ENCODE data around the gene RPS6KA4.

RPS6KA4 gene

GRCh38 chr11:64348383-64349024 lies 10.5 kb upstream of the RPS6KA4 start:
- Histone ChIP-seq H3K36me3 (ENCODE audit: control insufficient read depth, insufficient read depth, low read length) (peaks cover 41% of the 10 kb centered on the region), H3K4me3 (ENCODE audit: insufficient read depth, low read depth, low read length, poor library complexity, severe bottlenecking) (no peak overlapping the region), H3K27ac (ENCODE audit: insufficient read depth, low read length, poor library complexity, severe bottlenecking) (no peak overlapping the region), H3K9me3 (ENCODE audit: control insufficient read depth, low read length) (no peaks in the 10 kb centered on the region), H3K4me1 (ENCODE audit: control insufficient read depth, insufficient read depth, low read length, poor library complexity, severe bottlenecking) (no peaks in the 10 kb centered on the region), H3K27me3 (replicated peaks; ENCODE audit: control insufficient read depth, insufficient read depth, low read length, poor library complexity, severe bottlenecking) (no peaks in the 10 kb centered on the region)
- no peak for DNase-seq

GRCh38 chr11:64349025-64349387 lies 10.0 kb upstream of the RPS6KA4 start:
- Histone ChIP-seq H3K4me1 (ENCODE audit: control insufficient read depth, insufficient read depth, low read length, poor library complexity, severe bottlenecking) (no peaks in the 10 kb centered on the region), H3K9me3 (ENCODE audit: control insufficient read depth, low read length) (no peaks in the 10 kb centered on the region), H3K27me3 (replicated peaks; ENCODE audit: control insufficient read depth, insufficient read depth, low read length, poor library complexity, severe bottlenecking) (no peaks in the 10 kb centered on the region), H3K36me3 (ENCODE audit: control insufficient read depth, insufficient read depth, low read length) (peaks cover 40% of the 10 kb centered on the region), H3K4me3 (ENCODE audit: insufficient read depth, low read depth, low read length, poor library complexity, severe bottlenecking) (no peak overlapping the region), H3K27ac (ENCODE audit: insufficient read depth, low read length, poor library complexity, severe bottlenecking) (no peak overlapping the region)
- no peak for DNase-seq

- no peak for DNase-seq
- peaks cover 38% of the 10 kb centered on the region for H3K36me3 ChIP-seq (ENCODE audit: control insufficient read depth, insufficient read depth, low read length)
- no peak overlapping the region for H3K4me3 ChIP-seq (ENCODE audit: insufficient read depth, low read depth, low read length, poor library complexity, severe bottlenecking)
- no peaks in the 10 kb centered on the region for H3K4me1 ChIP-seq (ENCODE audit: control insufficient read depth, insufficient read depth, low read length, poor library complexity, severe bottlenecking)
- no peaks in the 10 kb centered on the region for H3K9me3 ChIP-seq (ENCODE audit: control insufficient read depth, low read length)
- no peak overlapping the region for H3K27ac ChIP-seq (ENCODE audit: insufficient read depth, low read length, poor library complexity, severe bottlenecking)
- no peaks in the 10 kb centered on the region for H3K27me3 ChIP-seq (replicated peaks; ENCODE audit: control insufficient read depth, insufficient read depth, low read length, poor library complexity, severe bottlenecking)
These were observed 9.6 kb upstream of the RPS6KA4 start for GRCh38 chr11:64349404-64349803.

GRCh38 chr11:64351136-64351631 lies 7.8 kb upstream of the RPS6KA4 start:
- Histone ChIP-seq H3K9me3 (ENCODE audit: control insufficient read depth, low read length) (no peaks in the 10 kb centered on the region), H3K4me1 (ENCODE audit: control insufficient read depth, insufficient read depth, low read length, poor library complexity, severe bottlenecking) (no peaks in the 10 kb centered on the region), H3K36me3 (ENCODE audit: control insufficient read depth, insufficient read depth, low read length) (peaks cover 23% of the 10 kb centered on the region)

GRCh38 chr11:64352099-64352994 lies 6.6 kb upstream of the RPS6KA4 start:
- Histone ChIP-seq H3K27ac (ENCODE audit: insufficient read depth, low read length, poor library complexity, severe bottlenecking) (no peak overlapping the region), H3K4me1 (ENCODE audit: control insufficient read depth, insufficient read depth, low read length, poor library complexity, severe bottlenecking) (peaks cover under 1% of the 10 kb centered on the region), H3K27me3 (replicated peaks; ENCODE audit: control insufficient read depth, insufficient read depth, low read length, poor library complexity, severe bottlenecking) (no peaks in the 10 kb centered on the region), H3K36me3 (ENCODE audit: control insufficient read depth, insufficient read depth, low read length) (peaks cover 23% of the 10 kb centered on the region), H3K9me3 (ENCODE audit: control insufficient read depth, low read length) (no peaks in the 10 kb centered on the region), H3K4me3 (ENCODE audit: insufficient read depth, low read depth, low read length, poor library complexity, severe bottlenecking) (no peak overlapping the region)
- DNase-seq: no peak

More at GRCh38 chr11:64351136-64351631, 7.8 kb upstream of the RPS6KA4 start:
- H3K27me3 ChIP-seq (replicated peaks; ENCODE audit: control insufficient read depth, insufficient read depth, low read length, poor library complexity, severe bottlenecking): no peaks in the 10 kb centered on the region
- no peak for DNase-seq
- no peak overlapping the region for H3K4me3 ChIP-seq (ENCODE audit: insufficient read depth, low read depth, low read length, poor library complexity, severe bottlenecking)
- H3K27ac ChIP-seq (ENCODE audit: insufficient read depth, low read length, poor library complexity, severe bottlenecking): no peak overlapping the region

GRCh38 chr11:64352995-64353714 lies 5.8 kb upstream of the RPS6KA4 start:
- no peak for DNase-seq
- Histone ChIP-seq H3K4me3 (ENCODE audit: insufficient read depth, low read depth, low read length, poor library complexity, severe bottlenecking) (no peak overlapping the region), H3K9me3 (ENCODE audit: control insufficient read depth, low read length) (no peaks in the 10 kb centered on the region), H3K36me3 (ENCODE audit: control insufficient read depth, insufficient read depth, low read length) (peaks cover 23% of the 10 kb centered on the region), H3K27me3 (replicated peaks; ENCODE audit: control insufficient read depth, insufficient read depth, low read length, poor library complexity, severe bottlenecking) (no peaks in the 10 kb centered on the region), H3K27ac (ENCODE audit: insufficient read depth, low read length, poor library complexity, severe bottlenecking) (no peak overlapping the region), H3K4me1 (ENCODE audit: control insufficient read depth, insufficient read depth, low read length, poor library complexity, severe bottlenecking) (peaks cover 8% of the 10 kb centered on the region)

- Histone ChIP-seq H3K27me3 (replicated peaks; ENCODE audit: control insufficient read depth, insufficient read depth, low read length, poor library complexity, severe bottlenecking) (no peaks in the 10 kb centered on the region), H3K36me3 (ENCODE audit: control insufficient read depth, insufficient read depth, low read length) (peaks cover 22% of the 10 kb centered on the region), H3K9me3 (ENCODE audit: control insufficient read depth, low read length) (no peaks in the 10 kb centered on the region), H3K27ac (ENCODE audit: insufficient read depth, low read length, poor library complexity, severe bottlenecking) (no peak overlapping the region), H3K4me1 (ENCODE audit: control insufficient read depth, insufficient read depth, low read length, poor library complexity, severe bottlenecking) (peaks cover 15% of the 10 kb centered on the region), H3K4me3 (ENCODE audit: insufficient read depth, low read depth, low read length, poor library complexity, severe bottlenecking) (no peak overlapping the region)
- DNase-seq: no peak
These were observed 5.1 kb upstream of the RPS6KA4 start for GRCh38 chr11:64353715-64354506.

GRCh38 chr11:64355078-64355940 lies 3.7 kb upstream of the RPS6KA4 start:
- no peak overlapping the region for H3K4me3 ChIP-seq (ENCODE audit: insufficient read depth, low read depth, low read length, poor library complexity, severe bottlenecking)
- peaks cover 13% of the 10 kb centered on the region for H3K36me3 ChIP-seq (ENCODE audit: control insufficient read depth, insufficient read depth, low read length)
- no peaks in the 10 kb centered on the region for H3K9me3 ChIP-seq (ENCODE audit: control insufficient read depth, low read length)
- H3K27ac ChIP-seq (ENCODE audit: insufficient read depth, low read length, poor library complexity, severe bottlenecking): no peak overlapping the region
- DNase-seq: no peak
- H3K27me3 ChIP-seq (replicated peaks; ENCODE audit: control insufficient read depth, insufficient read depth, low read length, poor library complexity, severe bottlenecking): no peaks in the 10 kb centered on the region
- peaks cover 26% of the 10 kb centered on the region for H3K4me1 ChIP-seq (ENCODE audit: control insufficient read depth, insufficient read depth, low read length, poor library complexity, severe bottlenecking)
